ENCODE measurements around the gene ASXL1. TPM values are rescaled to one million over a fixed set of nuclear protein-coding genes. Genes with fewer than 3 reads are reported as not detected.

The ASXL1 gene
- total and polyA plus RNA-seq, 9 of the 15 experiments (the other 6 are each of a cell fraction or from before 2014, with no cell fraction given): 6.5 to 65.3 (median 32.3) TPM

GRCh38 chr20:32397567-32398084 lies 39.5 kb downstream of the ASXL1 start (continued):
- TF ChIP-seq ZNF655 (CRISPR knock-in tag; IDR thresholded peaks at IDR 0.05): no peak
- TF ChIP-seq SFPQ (IDR thresholded peaks at IDR 0.05; ENCODE audit: low read depth, low read length): no peak
- no peak for TF ChIP-seq HNRNPUL1 (IDR thresholded peaks at IDR 0.05; ENCODE audit: low read length)
- TF ChIP-seq BRCA1 (IDR thresholded peaks at IDR 0.05): no peak
- no peak for TF ChIP-seq BRCA1 (CRISPR knock-in tag; IDR thresholded peaks at IDR 0.05)
- TF ChIP-seq MGA (IDR thresholded peaks at IDR 0.05): peak; percentile 67
- peak; percentile 75; the same call in 1 of the 2 replicates for TF ChIP-seq IFI16 (CRISPR knock-in tag; IDR thresholded peaks at IDR 0.05)
- peak; percentile 47; the same call in 1 of the 2 replicates for TF ChIP-seq ZNF668 (CRISPR knock-in tag; IDR thresholded peaks at IDR 0.05)
- TF ChIP-seq ATF6 (CRISPR knock-in tag; IDR thresholded peaks at IDR 0.05): no peak
- no peak for TF ChIP-seq COPS2 (conservative IDR thresholded peaks at IDR 0.05)
